Measurements from ENCODE around the gene KLF13. TPM values are rescaled to one million over a fixed set of nuclear protein-coding genes. Genes with fewer than 3 reads are reported as not detected.

Gene KLF13
- total RNA-seq, 2 experiments from 2014 or later: 163 to 175 TPM

- intact Hi-C loops (cut with micrococcal nuclease): no loop called here
- H3K9me3 Mint-ChIP-seq: peaks cover 6% of the 10 kb centered on the region
- POLR2A ChIA-PET: interaction anchor here (1.1 to 1.4 kb wide), 2 partner anchors 10 to 44 kb away, joined by 4 to 5 read pairs; partner anchors contain the start of gene KLF13
- H3K4me3 Mint-ChIP-seq: no peak overlapping the region
- TF ChIP-seq CTCF (IDR thresholded peaks at IDR 0.05): no peak
- H3K36me3 Mint-ChIP-seq (ENCODE audit: low read depth): no peaks in the 10 kb centered on the region
- peak; percentile 37 for DNase-seq
- CTCF ChIA-PET: interaction anchor here (0.9 to 1.4 kb wide), 4 partner anchors 10 to 174 kb away, joined by 3 to 5 read pairs (median 4); no protein-coding TSS in a partner anchor
- no peaks in the 10 kb centered on the region for H3K27me3 Mint-ChIP-seq
- peak overlapping the region; percentile 35 for H3K27ac Mint-ChIP-seq
- peaks cover 28% of the 10 kb centered on the region for H3K4me1 Mint-ChIP-seq (ENCODE audit: low read depth)
- peak; percentile 54 for ATAC-seq
Measured at GRCh38 chr15:31316135-31316795, 10.4 kb upstream of the KLF13 start.

GRCh38 chr15:31317017-31317416 lies 9.6 kb upstream of the KLF13 start:
- H3K4me3 Mint-ChIP-seq: no peak overlapping the region
- intact Hi-C loops (cut with micrococcal nuclease): no loop called here
- DNase-seq (peak; percentile 26), ATAC-seq (peak; percentile 68)
- peaks cover 12% of the 10 kb centered on the region for H3K9me3 Mint-ChIP-seq
- no peak for TF ChIP-seq CTCF (IDR thresholded peaks at IDR 0.05)
- peaks cover 34% of the 10 kb centered on the region for H3K4me1 Mint-ChIP-seq (ENCODE audit: low read depth)
- H3K27ac Mint-ChIP-seq: peak overlapping the region; percentile 21
- peaks cover 2% of the 10 kb centered on the region for H3K36me3 Mint-ChIP-seq (ENCODE audit: low read depth)
- POLR2A ChIA-PET: interaction anchor here (1.1 to 1.4 kb wide), 3 partner anchors 9 to 171 kb away, joined by 3 to 5 read pairs (median 4); partner anchors contain the start of gene KLF13
- CTCF ChIA-PET: interaction anchor here (1.0 to 1.4 kb wide), 3 partner anchors 14 to 173 kb away, joined by 3 to 5 read pairs (median 4); no protein-coding TSS in a partner anchor
- no peaks in the 10 kb centered on the region for H3K27me3 Mint-ChIP-seq

GRCh38 chr15:31317421-31318327 lies 9.0 kb upstream of the KLF13 start:
- Mint-ChIP-seq H3K27me3 (no peaks in the 10 kb centered on the region), H3K4me1 (ENCODE audit: low read depth) (peaks cover 37% of the 10 kb centered on the region), H3K27ac (peak overlapping the region; percentile 21), H3K4me3 (no peak overlapping the region), H3K36me3 (ENCODE audit: low read depth) (peaks cover 2% of the 10 kb centered on the region), H3K9me3 (peaks cover 12% of the 10 kb centered on the region)
- ChIA-PET POLR2A (interaction anchor here (1.1 to 1.4 kb wide), 3 partner anchors 9 to 170 kb away, joined by 3 to 5 read pairs (median 4); partner anchors contain the start of gene KLF13), CTCF (interaction anchor here (1.0 to 1.4 kb wide), 2 partner anchors 15 to 173 kb away, joined by 3 to 5 read pairs; no protein-coding TSS in a partner anchor)
- DNase-seq (no peak), ATAC-seq (no peak)
- TF ChIP-seq CTCF (IDR thresholded peaks at IDR 0.05): no peak
- intact Hi-C loops (cut with micrococcal nuclease): no loop called here

- Mint-ChIP-seq H3K36me3 (ENCODE audit: low read depth) (peaks cover 2% of the 10 kb centered on the region), H3K4me3 (no peak overlapping the region), H3K27me3 (no peaks in the 10 kb centered on the region), H3K4me1 (ENCODE audit: low read depth) (peaks cover 45% of the 10 kb centered on the region), H3K9me3 (peaks cover 9% of the 10 kb centered on the region), H3K27ac (no peak overlapping the region)
- intact Hi-C loops (cut with micrococcal nuclease): no loop called here
- TF ChIP-seq CTCF (IDR thresholded peaks at IDR 0.05): no peak
- ChIA-PET CTCF (no interaction called here), POLR2A (interaction anchor here (1.2 kb wide), 1 partner anchor 55 kb away, joined by 3 read pairs; no protein-coding TSS in a partner anchor)
- DNase-seq (no peak), ATAC-seq (no peak)
Measured at GRCh38 chr15:31318429-31318828, 8.2 kb upstream of the KLF13 start.
